Omental fat pad (tissue), 4 donors: ENCODE results near the gene SLC35B2. TPM values are rescaled to one million over a fixed set of nuclear protein-coding genes. Genes with fewer than 3 reads are reported as not detected.

Experiments used
- ATAC-seq: fragments of 150-250 bp; one replicate; pipeline ENCODE4 v1.9.1; 2016; ENCODE audit warnings: mild to moderate bottlenecking, moderate library complexity; ENCODE audit not compliant: low FRiP score
- DNase-seq: peaks from one replicate; pipeline ENCODE4 v3.0.0-alpha.2; 2019; ENCODE audit warnings: low spot score
- CTCF ChIP-seq, 3 donors: fragments of 450-650 bp; IDR thresholded peaks; one replicate each; pipeline ENCODE4 v1.5.1; 2016 to 2017; ENCODE audit warnings: antibody characterized with exemption in 3 of 3, mild to moderate bottlenecking in 3 of 3, moderate library complexity in 2 of 3
- total RNA-seq, 4 donors: library from RNA; depleted of rRNA; stranded (reverse); fragments of >200 nt; gene quantifications; one replicate each; pipeline ENCODE4 v1.1.0, GENCODE V29; 2016

SLC35B2 gene
- total RNA-seq, 4 donors from 2014 or later, result 25.3 to 31.9 (median 30.4) TPM

GRCh38 chr6:44251576-44252524, 5.5 kb downstream of the SLC35B2 start:
- DNase-seq (no peak), ATAC-seq (no peak)
- no peak for TF ChIP-seq CTCF (IDR thresholded peaks at IDR 0.05)

- DNase-seq, result no peak
- no peak for TF ChIP-seq CTCF (IDR thresholded peaks at IDR 0.05)
- ATAC-seq, result no peak
Measured at GRCh38 chr6:44250718-44251123, 6.6 kb downstream of the SLC35B2 start.

- TF ChIP-seq CTCF (IDR thresholded peaks at IDR 0.05), result no peak
- DNase-seq (no peak), ATAC-seq (no peak)
Measured at GRCh38 chr6:44250067-44250717, 7.1 kb downstream of the SLC35B2 start.

- ATAC-seq (no peak), DNase-seq (no peak)
- no peak for TF ChIP-seq CTCF (IDR thresholded peaks at IDR 0.05)
Measured at GRCh38 chr6:44249082-44249748, 8.1 kb downstream of the SLC35B2 start.

- no peak for ATAC-seq
Measured at GRCh38 chr6:44248579-44248978, 8.7 kb downstream of the SLC35B2 start.

More at GRCh38 chr6:44248579-44248978, 8.7 kb downstream of the SLC35B2 start:
- no peak for TF ChIP-seq CTCF (IDR thresholded peaks at IDR 0.05)
- DNase-seq, result no peak
